Cardiac muscle cell (in vitro differentiated cells and primary cell): ENCODE measurements around the gene TPBGL. TPM values are rescaled to one million over a fixed set of nuclear protein-coding genes. Genes with fewer than 3 reads are reported as not detected.
A peak's percentile ranks its signal among the peaks of the same experiment; 100 is the strongest.

ENCODE experiments used
- DNase-seq, 2 donors: peaks; one replicate each; pipeline versions ENCODE4 v3.0.0 to v3.0.0-alpha.2; 2010 to 2017; ENCODE audit warnings: low read depth in 1 of 2, low spot score in 1 of 2
- H3K27ac ChIP-seq: fragments of 200-600 bp; sonication (generic); 2 replicates; pipeline ENCODE4 v1.5.1; 2016
- H3K27me3 ChIP-seq: fragments of 200-600 bp; sonication (generic); 2 replicates; pipeline ENCODE4 v1.6.0; 2016; ENCODE audit warnings: control low read depth
- H3K36me3 ChIP-seq: fragments of 200-600 bp; sonication (generic); 2 replicates; pipeline ENCODE4 v1.5.1; 2016; ENCODE audit warnings: control low read depth
- H3K4me1 ChIP-seq: fragments of 200-600 bp; sonication (generic); 2 replicates; pipeline ENCODE4 v1.8.1; 2017; ENCODE audit warnings: low read depth, mild to moderate bottlenecking, mixed run types
- H3K4me3 ChIP-seq: fragments of 200-600 bp; sonication (generic); 2 replicates; pipeline ENCODE4 v1.5.1; 2016; ENCODE audit warnings: mild to moderate bottlenecking
- H3K9me3 ChIP-seq: fragments of 200-600 bp; sonication (generic); 2 replicates; pipeline ENCODE4 v1.5.1; 2017; ENCODE audit warnings: low read depth, mild to moderate bottlenecking, control low read depth
- polyA plus RNA-seq: library from polyadenylated mRNA; unstranded; fragments of >200 nt; fragmentation: Nextera tagmentation; extraction: Ambion mirVana; gene quantifications from 2 replicates; pipeline ENCODE4 v1.2.1, GENCODE V29; 2016
- total RNA-seq: library from RNA; depleted of rRNA; stranded (reverse); fragments of >200 nt; gene quantifications from 2 replicates; pipeline ENCODE4 v1.2.3, GENCODE V29; 2016
- TF ChIP-seq, protein P1 (sequence below): IDR thresholded peaks from 2 replicates; pipeline ENCODE4 v1.5.1; 2012; ENCODE audit warnings: low read depth, mild to moderate bottlenecking, low read length

TPBGL gene
- total and polyA plus RNA-seq, 2 experiments from 2014 or later: 0.21 to 0.56 TPM

DNA sequence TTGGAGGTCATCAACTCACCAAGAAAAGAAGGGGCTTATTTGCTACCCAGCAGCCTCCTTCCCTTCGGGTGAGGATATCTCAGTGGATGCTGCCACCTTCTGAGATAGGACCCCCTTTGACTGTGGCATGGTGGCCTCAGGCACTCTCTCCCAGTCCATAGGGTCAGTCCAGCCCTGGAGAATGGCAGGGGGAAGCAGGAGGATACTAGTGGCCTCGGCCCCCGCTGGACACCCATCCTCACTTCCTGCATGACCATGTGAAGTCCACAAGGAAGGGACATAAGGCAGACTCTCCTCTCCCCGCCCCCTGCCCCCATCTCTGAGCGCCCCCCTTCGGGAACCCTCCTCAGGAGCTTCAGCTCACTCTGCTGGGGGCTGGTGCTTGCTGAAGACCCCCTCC, 24.4 kb downstream of the TPBGL start:
- no peak for DNase-seq
- Histone ChIP-seq H3K36me3 (no peaks in the 10 kb centered on the region), H3K9me3 (no peaks in the 10 kb centered on the region), H3K27me3 (no peaks in the 10 kb centered on the region), H3K4me3 (no peak overlapping the region), H3K27ac (no peak overlapping the region), H3K4me1 (no peaks in the 10 kb centered on the region)
- TF ChIP-seq, protein P1, sequence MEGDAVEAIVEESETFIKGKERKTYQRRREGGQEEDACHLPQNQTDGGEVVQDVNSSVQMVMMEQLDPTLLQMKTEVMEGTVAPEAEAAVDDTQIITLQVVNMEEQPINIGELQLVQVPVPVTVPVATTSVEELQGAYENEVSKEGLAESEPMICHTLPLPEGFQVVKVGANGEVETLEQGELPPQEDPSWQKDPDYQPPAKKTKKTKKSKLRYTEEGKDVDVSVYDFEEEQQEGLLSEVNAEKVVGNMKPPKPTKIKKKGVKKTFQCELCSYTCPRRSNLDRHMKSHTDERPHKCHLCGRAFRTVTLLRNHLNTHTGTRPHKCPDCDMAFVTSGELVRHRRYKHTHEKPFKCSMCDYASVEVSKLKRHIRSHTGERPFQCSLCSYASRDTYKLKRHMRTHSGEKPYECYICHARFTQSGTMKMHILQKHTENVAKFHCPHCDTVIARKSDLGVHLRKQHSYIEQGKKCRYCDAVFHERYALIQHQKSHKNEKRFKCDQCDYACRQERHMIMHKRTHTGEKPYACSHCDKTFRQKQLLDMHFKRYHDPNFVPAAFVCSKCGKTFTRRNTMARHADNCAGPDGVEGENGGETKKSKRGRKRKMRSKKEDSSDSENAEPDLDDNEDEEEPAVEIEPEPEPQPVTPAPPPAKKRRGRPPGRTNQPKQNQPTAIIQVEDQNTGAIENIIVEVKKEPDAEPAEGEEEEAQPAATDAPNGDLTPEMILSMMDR: no peak

DNA sequence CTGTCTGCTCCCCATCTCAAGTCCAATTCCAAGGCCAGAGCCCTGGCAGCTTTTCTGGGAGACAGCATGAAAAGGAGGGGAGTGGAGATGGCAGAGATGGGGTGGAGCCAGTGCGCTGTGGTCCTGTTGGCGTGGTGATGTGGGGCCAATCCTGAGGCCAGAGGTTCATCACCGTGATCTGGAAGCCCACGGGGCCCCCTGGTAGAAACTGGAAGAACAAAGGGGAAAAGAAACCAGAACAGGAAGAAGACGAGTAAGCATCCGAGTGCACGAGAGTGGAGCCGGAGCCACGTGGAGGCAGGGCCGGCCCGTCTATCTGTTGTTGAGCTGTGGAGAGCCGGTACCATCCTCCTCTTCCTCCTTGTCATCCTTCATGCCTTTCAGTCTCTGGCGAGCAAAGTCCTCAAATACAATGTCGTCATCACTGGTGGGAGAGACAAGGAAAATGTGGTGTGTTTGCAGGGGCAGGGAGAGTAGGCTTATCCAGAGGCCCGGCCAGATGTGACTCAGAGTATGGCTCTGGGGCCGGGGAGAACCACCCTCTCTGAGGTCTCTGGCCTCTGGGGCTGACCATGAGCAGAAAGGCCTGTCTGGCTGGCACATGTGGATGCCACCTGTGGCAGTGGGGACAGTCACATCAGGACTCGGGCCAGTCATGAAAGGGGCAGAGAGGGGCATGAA, 25.4 kb downstream of the TPBGL start:
- TF ChIP-seq, protein P1: no peak
- H3K4me1 ChIP-seq: no peaks in the 10 kb centered on the region
- no peaks in the 10 kb centered on the region for H3K36me3 ChIP-seq
- H3K9me3 ChIP-seq: no peaks in the 10 kb centered on the region
- no peaks in the 10 kb centered on the region for H3K27me3 ChIP-seq
- no peak overlapping the region for H3K4me3 ChIP-seq
- DNase-seq: peak in 1 of 2 donors; percentile 50
- no peak overlapping the region for H3K27ac ChIP-seq

DNA sequence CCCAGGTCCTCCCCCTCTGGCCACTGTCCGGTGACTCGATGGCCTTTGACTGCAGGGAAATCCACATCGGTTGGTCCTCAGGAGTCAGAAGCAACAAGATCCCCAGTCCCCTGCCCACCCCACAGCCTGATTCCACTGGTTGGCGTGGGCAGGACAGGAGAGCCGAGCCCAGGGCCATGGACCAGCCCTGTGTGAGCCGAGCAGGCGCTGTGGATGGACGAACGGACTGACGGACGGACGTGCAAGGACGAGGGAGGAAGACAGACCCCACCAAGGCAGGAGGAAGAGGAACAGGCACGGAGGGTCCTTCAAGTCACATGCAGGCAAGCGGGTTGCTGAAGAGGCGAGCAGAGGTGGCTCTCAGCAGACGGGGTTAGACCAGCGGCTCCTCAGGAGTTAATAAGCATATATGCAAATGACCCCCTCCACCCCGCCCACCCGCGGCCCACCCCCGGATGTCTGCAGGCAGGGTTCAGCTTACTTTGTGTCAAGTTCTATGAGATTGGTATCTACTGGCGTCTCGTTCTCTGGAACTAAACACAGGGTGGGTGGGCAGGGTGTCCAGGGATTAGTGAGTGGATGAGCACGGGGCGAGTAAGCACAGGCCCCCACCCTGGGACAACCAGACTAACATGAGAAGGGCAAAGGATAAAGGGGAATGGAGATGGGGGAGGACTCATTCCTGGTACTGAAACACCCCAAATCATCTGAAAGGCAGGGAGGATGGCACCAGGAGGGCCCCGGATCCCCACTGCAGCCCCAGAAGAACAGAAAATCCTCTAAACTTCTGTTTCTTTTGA, 26.8 kb downstream of the TPBGL start:
- no peaks in the 10 kb centered on the region for H3K36me3 ChIP-seq

DNA sequence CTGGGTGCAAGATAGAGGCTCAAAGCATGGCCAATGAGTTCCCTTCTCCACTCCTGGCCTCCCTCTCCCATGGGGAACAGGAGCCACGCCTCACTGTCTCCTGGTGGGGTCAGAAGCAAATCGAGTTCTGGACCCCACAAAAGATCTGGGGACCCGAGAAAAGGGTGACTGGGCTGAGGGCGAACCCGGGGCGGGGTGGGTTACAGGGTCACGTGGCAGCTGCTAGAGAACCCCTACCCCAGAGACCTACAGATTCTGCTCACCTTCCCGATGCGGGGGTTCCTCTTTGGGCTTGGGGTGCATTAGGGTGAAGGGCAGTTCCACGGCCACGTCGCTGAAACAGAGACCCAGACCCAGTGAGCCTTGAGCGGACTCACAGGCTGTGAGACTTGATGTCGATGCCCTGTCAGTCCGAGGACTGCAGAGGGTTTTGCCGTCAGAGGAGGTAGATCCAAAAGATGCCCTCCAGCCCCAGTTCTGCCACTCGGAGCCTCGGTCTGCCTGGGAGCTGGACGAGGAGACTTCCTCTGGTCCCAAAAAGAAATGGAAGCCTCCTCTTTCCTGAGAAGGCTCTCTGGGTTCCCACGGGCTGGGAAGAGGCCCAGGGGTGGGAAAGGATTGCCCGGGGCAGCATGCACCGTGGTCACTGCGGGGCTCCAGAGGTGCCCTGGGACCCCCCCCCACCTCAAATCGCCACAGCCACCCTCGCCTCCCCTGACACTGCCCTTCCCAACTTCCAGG, 28.2 kb downstream of the TPBGL start:
- Histone ChIP-seq H3K9me3 (no peaks in the 10 kb centered on the region), H3K27ac (no peak overlapping the region), H3K4me3 (no peak overlapping the region), H3K4me1 (no peaks in the 10 kb centered on the region), H3K27me3 (no peaks in the 10 kb centered on the region), H3K36me3 (no peaks in the 10 kb centered on the region)
- DNase-seq: no peak
- TF ChIP-seq, protein P1: no peak

More for the DNA sequence above, 26.8 kb downstream of the TPBGL start:
- no peaks in the 10 kb centered on the region for H3K27me3 ChIP-seq
- no peaks in the 10 kb centered on the region for H3K9me3 ChIP-seq
- H3K4me3 ChIP-seq: no peak overlapping the region
- H3K27ac ChIP-seq: no peak overlapping the region
- TF ChIP-seq, protein P1: no peak
- DNase-seq: no peak
- no peaks in the 10 kb centered on the region for H3K4me1 ChIP-seq

DNA sequence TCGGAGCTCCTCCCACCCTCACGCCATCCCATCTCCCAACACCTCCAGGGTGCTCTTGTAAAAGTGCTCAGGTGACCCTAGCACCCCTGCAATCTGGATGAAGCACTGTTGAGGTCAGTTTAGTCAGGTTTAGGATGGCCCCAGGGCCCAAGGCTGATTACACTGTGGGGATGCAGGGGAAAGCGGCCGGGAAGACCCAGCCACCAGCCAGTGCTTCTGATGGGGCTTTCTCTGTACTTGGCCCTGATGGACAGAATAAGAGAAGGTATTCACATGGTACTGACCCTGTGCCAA, 28.7 kb downstream of the TPBGL start:
- Histone ChIP-seq H3K4me1 (no peaks in the 10 kb centered on the region), H3K4me3 (no peak overlapping the region), H3K27ac (no peak overlapping the region), H3K36me3 (no peaks in the 10 kb centered on the region), H3K27me3 (no peaks in the 10 kb centered on the region), H3K9me3 (no peaks in the 10 kb centered on the region)
- TF ChIP-seq, protein P1: no peak
- DNase-seq: no peak
